ENCODE results near the gene DEAF1.

DEAF1 gene

DNA sequence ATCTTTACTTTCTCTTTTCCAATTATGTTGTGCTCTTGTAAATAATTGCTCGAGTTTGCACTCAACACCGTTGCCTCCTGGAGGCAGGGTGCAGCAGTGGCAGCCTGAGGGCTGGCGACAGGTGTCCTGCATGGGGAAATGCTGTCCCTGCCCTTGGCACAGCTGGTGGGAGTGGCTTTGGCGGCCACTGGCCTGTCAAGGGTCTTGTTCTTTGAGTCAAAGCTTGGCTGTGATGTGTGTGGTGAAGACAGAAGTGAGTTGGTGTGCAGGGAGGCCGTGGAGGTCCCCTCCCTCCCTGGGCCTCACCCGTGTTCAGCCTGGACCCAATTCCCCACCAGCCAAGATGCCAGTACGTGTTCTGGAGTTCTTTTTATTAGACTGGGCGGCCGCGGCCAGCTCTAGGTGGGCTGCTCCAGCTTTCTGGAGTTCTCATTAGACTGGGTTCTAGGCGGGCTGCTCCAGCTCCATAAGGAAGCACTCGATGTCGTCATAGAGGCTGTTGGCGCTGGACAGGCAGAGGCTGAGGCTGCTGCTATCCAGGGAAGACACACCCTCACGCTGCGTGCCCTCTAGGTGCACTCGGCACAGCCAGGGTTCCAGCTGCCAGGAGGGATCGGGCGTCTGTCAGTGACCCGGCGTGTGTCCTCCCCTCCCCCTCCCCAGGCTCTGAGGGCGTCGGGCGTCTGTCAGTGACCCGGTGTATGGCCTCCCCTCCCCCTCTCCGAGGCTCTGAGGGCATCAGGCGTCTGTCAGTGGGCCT lies 82.6 kb downstream of the DEAF1 start:
- DNase-seq (ENCODE audit: low read depth in 2 of 2), result no peak

DNA sequence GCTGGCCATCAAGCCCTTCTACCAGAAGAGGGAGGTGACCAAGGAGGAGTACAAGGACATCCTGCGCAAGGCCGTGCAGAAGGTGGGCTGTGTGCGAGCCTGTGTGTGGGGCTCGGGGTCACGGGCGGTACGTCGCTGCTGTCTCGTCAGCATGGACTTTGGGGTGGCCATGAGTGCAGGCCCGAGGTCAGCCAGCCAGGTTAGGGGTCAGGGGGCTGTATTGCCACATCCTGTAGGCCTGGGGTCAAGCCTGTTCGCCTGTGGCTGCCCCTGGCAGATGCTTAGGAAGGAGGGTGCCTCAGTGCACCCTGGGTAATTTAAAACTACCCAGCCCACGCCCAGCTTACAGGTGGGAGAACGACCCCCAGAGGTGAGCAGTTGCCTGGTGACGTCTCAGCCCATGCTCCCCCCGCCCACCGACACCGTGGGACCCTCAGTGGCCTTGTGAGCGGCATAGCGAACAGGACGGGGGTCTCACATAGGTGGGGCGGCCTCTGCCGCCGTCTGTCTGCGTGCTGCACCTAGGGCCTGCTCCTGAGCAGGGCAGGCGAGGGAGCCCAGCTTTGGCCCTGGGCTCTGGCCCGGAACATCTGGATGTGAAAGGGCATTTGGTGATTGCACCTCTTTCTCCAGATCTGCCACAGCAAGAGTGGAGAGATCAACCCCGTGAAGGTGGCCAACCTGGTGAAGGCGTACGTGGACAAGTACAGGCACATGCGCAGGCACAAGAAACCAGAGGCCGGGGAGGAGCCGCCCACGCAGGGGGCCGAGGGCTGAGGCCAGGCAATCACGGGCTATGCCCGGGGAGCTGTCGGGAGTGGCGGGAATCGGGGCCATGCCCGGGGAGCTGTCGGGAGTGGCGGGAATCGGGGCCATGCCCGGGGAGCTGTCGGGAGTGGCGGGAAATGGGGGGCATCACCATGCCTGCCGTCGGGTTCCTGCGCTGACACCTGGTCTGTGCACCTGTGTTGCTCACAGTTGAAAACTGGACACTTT lies 83.7 kb downstream of the DEAF1 start:
- no peak for DNase-seq (ENCODE audit: low read depth in 2 of 2)

DNA sequence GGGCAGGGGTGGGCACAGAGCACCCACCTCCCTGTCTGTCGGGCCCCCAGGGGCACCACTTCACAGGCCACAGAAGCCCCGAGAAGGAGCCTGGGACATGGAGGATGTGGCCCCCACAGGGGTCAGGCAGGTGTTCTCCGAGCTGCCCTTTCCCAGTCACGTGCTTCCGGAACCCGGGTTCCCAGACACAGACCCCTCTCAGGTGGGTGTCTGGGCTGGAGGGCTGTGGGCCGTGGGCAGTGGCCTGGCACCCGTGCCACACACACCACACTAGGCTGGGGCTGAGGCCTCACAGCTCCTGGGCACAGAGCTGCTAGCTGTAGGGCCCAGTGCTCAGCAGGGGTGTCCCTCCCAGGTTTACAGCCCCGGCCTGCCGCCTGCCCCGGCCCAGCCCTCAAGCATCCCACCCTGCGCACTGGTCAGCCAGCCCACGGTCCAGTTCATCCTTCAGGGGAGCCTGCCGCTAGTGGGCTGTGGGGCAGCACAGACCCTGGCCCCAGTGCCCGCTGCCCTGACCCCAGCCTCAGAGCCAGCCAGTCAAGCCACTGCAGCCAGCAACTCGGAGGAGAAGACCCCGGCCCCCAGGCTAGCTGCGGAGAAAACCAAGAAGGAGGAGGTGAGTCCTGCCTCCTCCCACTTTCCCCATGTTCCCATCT lies 84.7 kb downstream of the DEAF1 start:
- no peak for DNase-seq (ENCODE audit: low read depth in 2 of 2)

DNA sequence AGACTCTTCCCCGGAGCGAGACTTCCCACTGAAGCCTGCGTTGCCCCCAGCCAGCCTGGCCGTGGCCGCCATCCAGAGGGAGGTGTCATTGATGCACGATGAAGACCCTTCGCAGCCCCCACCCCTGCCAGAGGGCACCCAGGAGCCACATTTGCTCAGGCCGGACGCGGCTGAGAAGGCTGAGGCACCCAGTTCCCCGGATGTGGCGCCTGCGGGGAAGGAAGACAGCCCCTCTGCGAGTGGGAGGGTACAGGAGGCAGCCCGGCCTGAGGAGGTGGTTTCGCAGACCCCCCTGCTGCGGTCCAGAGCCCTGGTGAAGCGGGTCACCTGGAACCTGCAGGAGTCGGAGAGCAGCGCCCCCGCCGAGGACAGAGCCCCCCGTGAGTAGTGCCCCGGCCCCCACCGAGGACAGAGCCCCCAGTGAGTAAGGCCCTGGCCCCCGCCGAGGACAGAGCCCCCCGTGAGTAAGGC lies 85.6 kb downstream of the DEAF1 start:
- no peak for DNase-seq (ENCODE audit: low read depth in 2 of 2)

DNA sequence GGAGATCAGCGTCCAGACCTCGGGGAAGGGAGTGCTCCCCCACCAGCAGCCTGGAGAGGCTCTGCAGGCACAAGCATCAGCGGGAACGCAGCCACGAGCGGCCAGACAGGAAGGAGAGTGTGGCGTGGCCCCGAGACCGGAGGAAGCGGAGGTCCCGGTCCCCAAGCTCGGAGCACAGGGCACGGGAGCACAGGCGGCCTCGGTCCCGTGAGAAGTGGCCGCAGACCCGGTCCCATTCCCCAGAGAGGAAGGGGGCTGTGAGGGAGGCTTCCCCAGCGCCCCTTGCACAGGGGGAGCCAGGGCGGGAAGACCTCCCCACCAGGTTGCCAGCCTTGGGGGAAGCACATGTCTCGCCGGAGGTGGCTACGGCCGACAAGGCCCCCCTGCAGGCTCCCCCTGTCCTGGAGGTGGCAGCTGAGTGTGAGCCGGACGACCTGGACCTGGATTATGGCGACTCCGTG lies 86.2 kb downstream of the DEAF1 start:
- DNase-seq (ENCODE audit: low read depth in 2 of 2), result no peak

DNA sequence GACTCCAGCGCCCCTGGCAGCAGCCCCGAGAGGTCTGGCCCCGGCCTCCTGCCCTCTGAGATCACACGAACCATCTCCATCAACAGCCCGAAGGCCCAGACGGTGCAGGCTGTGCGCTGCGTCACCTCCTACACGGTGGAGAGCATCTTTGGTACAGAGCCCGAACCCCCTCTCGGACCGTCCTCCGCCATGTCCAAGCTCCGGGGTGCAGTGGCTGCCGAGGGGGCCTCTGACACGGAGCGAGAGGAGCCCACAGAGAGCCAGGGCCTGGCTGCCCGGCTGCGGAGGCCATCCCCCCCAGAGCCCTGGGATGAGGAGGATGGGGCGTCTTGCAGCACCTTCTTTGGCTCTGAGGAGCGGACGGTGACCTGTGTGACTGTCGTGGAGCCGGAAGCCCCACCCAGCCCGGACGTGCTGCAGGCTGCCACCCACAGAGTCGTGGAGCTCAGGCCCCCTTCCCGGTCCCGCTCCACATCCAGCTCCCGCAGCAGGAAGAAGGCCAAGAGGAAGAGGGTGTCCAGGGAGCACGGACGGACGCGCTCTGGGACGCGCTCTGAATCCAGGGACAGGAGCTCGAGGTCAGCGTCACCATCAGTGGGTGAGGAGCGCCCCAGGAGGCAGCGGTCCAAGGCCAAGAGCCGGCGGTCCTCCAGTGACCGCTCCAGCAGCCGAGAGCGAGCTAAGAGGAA lies 86.9 kb downstream of the DEAF1 start:
- DNase-seq (ENCODE audit: low read depth in 2 of 2), result no peak

DNA sequence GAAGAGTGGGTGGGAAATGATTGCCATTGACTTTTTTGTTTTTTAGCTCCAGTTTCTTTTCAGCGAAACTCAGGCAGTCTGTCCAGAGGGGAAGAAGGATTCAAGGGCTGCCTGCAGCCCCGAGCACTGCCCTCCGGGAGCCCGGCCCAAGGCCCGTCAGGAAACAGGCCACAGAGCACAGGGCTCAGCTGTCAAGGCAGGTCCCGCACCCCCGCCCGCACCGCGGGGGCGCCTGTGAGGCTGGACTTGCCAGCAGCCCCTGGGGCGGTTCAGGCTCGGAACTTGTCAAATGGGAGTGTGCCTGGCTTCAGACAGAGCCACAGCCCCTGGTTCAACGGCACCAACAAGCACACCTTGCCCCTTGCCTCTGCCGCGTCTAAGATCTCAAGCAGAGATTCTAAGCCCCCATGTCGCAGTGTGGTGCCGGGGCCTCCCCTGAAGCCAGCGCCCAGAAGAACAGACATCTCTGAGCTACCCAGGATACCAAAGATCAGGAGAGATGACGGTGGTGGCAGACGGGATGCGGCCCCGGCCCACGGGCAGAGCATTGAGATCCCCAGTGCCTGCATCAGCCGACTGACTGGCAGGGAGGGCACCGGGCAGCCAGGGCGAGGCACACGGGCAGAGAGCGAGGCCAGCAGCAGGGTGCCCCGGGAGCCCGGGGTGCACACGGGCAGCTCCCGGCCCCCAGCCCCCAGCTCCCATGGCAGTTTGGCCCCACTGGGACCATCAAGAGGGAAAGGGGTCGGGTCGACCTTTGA lies 87.8 kb downstream of the DEAF1 start:
- DNase-seq (ENCODE audit: low read depth in 2 of 2), result no peak

DNA sequence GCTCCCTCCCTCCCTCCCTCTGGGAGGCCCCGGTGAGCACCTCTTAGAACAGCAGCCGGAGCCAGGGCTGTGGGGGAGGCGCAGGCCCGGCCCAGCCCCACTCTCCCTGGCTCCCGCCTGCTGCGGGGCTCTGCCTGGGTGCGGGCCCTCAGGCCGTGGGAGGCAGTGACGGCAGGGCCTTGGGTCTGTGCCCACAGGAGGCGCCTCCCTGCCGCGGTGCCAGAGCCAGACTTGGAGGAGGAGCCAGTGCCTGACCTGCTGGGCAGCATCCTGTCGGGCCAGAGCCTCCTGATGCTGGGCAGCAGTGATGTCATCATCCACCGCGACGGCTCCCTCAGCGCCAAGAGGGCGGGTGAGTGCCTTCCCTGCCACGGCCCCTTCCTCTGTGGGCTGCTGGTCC lies 88.8 kb downstream of the DEAF1 start:
- no peak for DNase-seq (ENCODE audit: low read depth in 2 of 2)

DNA sequence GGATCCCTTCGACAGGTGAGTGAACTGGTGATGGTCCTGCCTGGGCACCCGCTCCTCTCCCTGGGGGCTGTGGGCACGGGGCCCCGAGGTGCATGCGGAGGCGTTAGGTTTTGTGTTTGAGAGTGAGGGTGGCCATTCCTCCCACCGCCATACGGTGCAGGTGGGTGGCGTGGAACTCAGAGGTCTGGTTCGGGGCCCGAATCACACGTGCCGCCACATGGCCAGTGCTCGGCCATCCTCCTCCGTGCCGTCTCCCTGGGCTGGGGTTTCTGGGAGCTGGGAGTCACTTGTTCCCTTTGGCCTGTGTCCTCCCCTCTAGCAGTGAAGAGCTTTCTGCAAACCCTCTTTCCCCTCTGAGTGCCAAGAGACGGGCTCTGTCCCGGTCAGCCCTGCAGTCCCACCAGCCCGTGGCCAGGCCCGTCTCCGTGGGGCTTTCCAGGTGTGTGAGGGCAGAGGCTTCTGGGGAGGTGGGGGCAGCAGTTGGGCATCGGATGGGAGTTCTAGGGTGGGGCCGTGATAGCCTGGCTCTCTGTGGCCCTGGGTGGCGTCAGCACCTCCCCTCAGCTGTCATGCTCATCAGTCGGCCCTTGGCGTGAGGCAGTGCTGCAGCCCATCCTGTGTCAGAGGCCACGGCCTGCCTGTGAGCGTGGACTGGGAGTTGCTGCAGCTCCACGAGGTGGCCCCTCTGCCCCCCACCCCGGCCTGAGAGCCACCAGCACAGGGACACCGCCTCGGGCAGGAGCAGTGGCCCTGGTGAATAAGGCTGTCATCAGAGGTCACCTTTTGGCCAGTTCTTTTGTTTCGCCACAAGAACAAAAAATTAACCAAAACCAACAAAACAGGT lies 89.5 kb downstream of the DEAF1 start:
- DNase-seq (ENCODE audit: low read depth in 2 of 2), result no peak

DNA sequence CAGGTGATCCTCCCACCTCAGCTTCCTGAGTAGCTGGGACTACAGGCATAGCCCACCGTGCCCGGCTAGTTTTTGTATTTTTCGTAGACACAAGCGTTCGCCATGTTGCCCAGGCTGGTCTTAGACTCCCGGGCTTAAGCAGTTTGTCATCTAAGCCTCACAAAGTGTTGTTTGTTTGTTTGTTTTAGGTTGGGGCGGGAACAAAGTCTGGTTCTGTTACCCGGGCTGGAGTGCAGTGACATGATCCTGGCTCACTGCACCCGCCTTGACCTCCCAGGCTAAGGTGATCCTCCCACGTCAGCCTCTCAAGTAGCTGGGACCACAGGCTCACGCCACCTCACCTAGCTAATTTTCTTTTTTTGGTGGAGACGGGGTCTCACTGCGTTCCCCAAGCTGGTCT lies 91.9 kb downstream of the DEAF1 start:
- no peak for DNase-seq (ENCODE audit: low read depth in 2 of 2)

DNA sequence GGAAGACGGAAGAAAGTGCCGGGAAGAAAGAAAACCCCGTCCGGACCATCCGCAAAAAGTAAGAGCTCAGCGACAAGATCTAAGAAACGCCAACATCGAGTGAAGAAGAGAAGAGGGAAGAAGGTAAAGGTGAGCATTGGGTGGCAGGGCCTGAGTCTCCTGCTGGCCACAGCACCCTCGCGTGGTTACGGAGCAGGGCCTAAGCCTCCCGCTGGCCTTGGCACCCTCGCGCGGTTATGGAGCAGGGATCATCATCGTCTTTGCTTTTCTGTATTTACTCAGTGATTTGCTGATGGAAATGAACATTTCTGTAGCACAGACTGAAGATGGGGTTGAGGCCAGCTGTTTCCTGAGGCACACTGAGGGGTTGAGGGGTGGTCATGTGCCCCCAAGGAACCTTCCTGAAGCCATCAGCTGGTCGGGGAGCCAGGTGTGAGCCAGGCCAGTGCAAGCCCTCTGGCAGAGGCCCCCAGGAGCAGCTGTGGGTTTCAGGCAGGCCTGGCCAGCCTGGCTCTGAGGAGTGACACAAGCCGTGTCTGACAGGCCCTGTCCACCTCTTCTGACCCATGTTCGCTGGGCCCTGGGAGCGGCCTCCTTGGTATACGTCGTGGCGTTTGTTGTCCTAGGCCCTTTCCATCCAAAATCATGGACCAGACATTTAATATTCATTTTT lies 93.3 kb downstream of the DEAF1 start:
- DNase-seq (ENCODE audit: low read depth in 2 of 2), result no peak

DNA sequence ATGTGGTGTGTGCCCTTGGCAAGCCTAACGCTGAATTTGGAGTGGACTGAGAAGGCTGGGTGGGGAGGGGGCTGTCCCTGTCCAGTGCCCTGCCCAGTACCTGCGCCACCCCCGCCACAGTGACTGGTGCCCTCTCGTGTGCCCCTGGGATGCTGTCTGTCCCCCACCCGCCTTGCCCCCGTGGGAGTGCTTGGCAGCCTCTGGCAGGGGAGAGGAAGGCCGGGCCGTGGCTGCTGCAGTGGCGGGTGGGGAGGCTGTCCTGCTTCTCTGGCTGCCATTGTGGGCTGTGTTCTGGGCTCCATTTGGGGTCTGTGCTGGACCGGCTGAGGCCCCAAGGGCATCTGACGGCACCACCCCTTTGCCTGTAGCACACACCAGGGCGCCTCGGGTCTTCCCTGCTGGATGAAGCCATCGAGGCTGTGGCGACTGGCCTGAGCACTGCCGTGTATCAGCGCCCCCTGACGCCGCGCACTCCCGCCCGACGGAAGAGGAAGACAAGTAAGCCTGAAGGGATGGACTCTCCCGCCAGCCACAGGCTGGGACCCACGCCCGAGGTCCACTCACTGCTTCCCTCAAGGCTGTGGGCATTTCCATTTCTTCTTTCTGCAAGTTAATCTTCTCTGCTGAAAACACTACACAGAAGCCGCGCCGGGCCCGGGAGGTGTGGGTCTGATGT lies 96.9 kb downstream of the DEAF1 start:
- no peak for DNase-seq (ENCODE audit: low read depth in 2 of 2)

DNA sequence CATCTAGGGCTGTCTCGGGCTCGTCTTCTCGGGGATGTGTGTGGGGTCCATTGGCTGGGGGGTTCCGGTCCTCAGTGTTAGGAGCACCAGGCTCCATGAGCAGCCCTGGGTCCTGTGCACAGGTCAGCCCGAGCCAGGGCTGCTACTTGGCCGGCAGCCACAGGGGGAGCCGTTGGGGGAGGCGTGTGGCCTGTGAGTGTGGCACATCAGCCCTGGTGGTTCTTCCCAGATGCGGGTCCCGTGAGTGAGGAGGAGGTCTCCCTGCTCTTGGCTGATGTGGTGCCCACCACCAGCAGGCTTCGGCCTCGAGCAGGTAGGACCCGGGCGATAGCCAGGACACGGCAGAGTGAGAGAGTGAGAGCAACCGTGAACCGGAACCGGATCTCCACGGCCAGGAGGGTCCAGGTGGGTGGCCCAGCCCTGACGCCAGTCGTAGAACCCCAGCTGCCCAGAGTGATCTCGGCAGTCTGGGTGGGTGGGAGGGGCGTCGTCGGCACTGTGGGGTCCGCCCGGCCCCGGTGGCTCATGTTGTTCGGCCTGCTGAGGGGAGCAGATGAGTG lies 97.8 kb downstream of the DEAF1 start:
- DNase-seq (ENCODE audit: low read depth in 2 of 2), result no peak

DNA sequence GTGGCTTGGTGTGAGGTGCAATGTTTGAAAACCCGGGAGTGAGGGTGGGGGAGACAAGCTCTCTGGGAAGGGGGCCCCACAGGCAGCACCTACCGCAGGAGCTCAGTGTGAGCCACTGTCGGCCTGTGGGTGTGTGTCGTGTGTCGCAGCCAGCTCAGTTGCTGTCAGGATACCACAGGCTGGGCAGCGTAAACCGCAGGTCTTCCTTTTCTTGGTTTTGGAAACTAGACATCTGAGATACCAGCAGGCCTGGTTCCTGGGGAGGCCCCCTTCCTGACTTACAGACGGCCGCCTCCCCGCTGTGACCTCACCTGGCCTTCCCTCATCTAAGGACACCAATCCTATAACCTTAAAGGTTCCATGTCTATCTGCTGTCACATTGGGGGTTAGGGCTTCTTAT lies 98.6 kb downstream of the DEAF1 start:
- DNase-seq (ENCODE audit: low read depth in 2 of 2), result no peak

DNA sequence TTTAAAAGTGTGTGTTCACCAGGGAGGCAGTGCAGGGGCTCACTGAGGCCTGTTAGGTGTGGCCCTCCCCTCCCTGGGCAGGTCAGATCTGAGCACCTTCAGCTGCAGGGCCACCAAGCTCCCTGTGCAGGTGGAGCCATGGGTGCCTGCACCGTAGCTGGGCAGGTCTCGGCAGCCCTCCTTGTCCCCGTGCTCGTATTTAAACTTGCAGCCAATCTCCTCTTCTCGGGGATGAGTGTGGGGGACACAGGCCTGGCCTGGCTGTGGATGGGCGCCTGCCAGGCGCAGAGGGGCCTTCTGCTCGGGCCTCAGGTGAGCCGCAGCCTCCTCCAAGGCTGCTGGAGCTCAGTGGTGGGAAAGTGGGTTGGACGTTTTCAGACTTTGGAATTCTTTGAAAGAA lies 99.6 kb downstream of the DEAF1 start:
- no peak for DNase-seq (ENCODE audit: low read depth in 2 of 2)
